A549 (cell line): Measurements from ENCODE around the gene AMZ2. TPM values are rescaled to one million over a fixed set of nuclear protein-coding genes. Genes with fewer than 3 reads are reported as not detected.

Experiments
- ATAC-seq, 2 experiments: fragments of 200-7000 bp in 1 of 2; fragments of >200 bp in 1 of 2; cut with Nextera tagmentation in 1 of 2; cut with Tn5 transposase in 1 of 2; 3 replicates each; pipeline versions ENCODE4 v1.8.0 to v1.9.1; 2018 to 2020; ENCODE audit warnings: mild to moderate bottlenecking in 1 of 2, moderate library complexity in 1 of 2
- CTCF ChIA-PET: fragments of 300-600 bp; sonication (Branson Sonifier 250); formaldehyde crosslinking; extraction: SDS; loops from one replicate; lab custom pipeline; 2021; ENCODE audit warnings: antibody characterized with exemption, inconsistent platforms; lab: Yijun Ruan, JAX
- POLR2A ChIA-PET: fragments of 350-600 bp; formaldehyde crosslinking; extraction: SDS; loops from one replicate; lab custom pipeline; 2021; ENCODE audit warnings: antibody characterized with exemption, inconsistent platforms; lab: Yijun Ruan, JAX
- DNase-seq, 2 experiments: peaks; one replicate each; pipeline versions ENCODE4 v3.0.0 to v3.0.0-alpha.2; 2011 to 2016; ENCODE audit warnings: low read depth in 1 of 2, low spot score in 1 of 2
- FAIRE-seq: peaks from 2 replicates; lab custom pipeline; 2011; peaks lifted over from hg19 to GRCh38; lab: Jason Lieb, UNC
- H3K27ac ChIP-seq, 2 experiments: fragments of >200 bp; sonication (Bioruptor Twin); formaldehyde crosslinking; 3 replicates each; pipeline ENCODE4 v1.5.1; 2016 to 2017
- H3K4me1 ChIP-seq: fragments of >200 bp; sonication (Bioruptor Twin); formaldehyde crosslinking; 3 replicates; pipeline ENCODE4 v1.6.1; 2016
- H3K4me2 ChIP-seq: fragments of >200 bp; sonication (Bioruptor Twin); formaldehyde crosslinking; 3 replicates; pipeline ENCODE4 v1.6.1; 2016
- H3K4me3 ChIP-seq: fragments of >200 bp; sonication (Bioruptor Twin); formaldehyde crosslinking; 3 replicates; pipeline ENCODE4 v1.5.1; 2016
- H3K9me3 ChIP-seq: fragments of >200 bp; sonication (Bioruptor Twin); formaldehyde crosslinking; 3 replicates; pipeline ENCODE4 v1.6.1; 2016
- ATOH8 ChIP-seq: fragments of 250-450 bp; sonication (Bioruptor Pico); IDR thresholded peaks from 2 replicates; pipeline ENCODE4 v1.5.0; 2020; ENCODE audit warnings: low read depth, mild to moderate bottlenecking, moderate library complexity
- CHD2 ChIP-seq: fragments of 150-350 bp; IDR thresholded peaks from 2 replicates; pipeline ENCODE4 v1.6.1; 2014; ENCODE audit warnings: low read length; ENCODE audit not compliant: partially characterized antibody
- CHD4 ChIP-seq: fragments of 200-600 bp; sonication (generic); IDR thresholded peaks from 2 replicates; pipeline ENCODE4 v1.6.1; 2016; ENCODE audit warnings: antibody characterized with exemption, mild to moderate bottlenecking, borderline replicate concordance
- EHMT2 ChIP-seq: fragments of 200-600 bp; sonication (generic); IDR thresholded peaks from 2 replicates; pipeline ENCODE4 v1.6.1; 2016; ENCODE audit warnings: antibody characterized with exemption, low read depth, mild to moderate bottlenecking, moderate library complexity
- ESRRA ChIP-seq: fragments of 150-350 bp; IDR thresholded peaks from 2 replicates; pipeline ENCODE4 v1.6.1; 2014; ENCODE audit warnings: mild to moderate bottlenecking, low read length, borderline replicate concordance
- FOSL2 ChIP-seq, 2 experiments: fragments of 450-650 bp in 1 of 2; fragments of >200 bp in 1 of 2; sonication (Bioruptor Twin) in 1 of 2; formaldehyde crosslinking; IDR thresholded peaks; 2 replicates each; pipeline versions ENCODE4 v1.5.0 to v1.6.1; 2016 to 2020; ENCODE audit warnings: mild to moderate bottlenecking in 1 of 2, moderate library complexity in 1 of 2
- GATA3 ChIP-seq: IDR thresholded peaks from 2 replicates; pipeline ENCODE4 v1.6.1; 2012; ENCODE audit warnings: borderline replicate concordance
- HDAC2 ChIP-seq: fragments of 200-600 bp; sonication (generic); IDR thresholded peaks from 2 replicates; pipeline ENCODE4 v1.6.1; 2016
- HES2 ChIP-seq: fragments of >200 bp; sonication (Bioruptor Twin); formaldehyde crosslinking; IDR thresholded peaks from 2 replicates; pipeline ENCODE4 v1.6.1; 2016
- HOXB13 ChIP-seq: fragments of 250-450 bp; sonication (Bioruptor Pico); IDR thresholded peaks from 2 replicates; pipeline ENCODE4 v1.5.0; 2020; ENCODE audit warnings: low read depth, mild to moderate bottlenecking, moderate library complexity
- JUN ChIP-seq, 2 experiments: fragments of >200 bp; sonication (Bioruptor Twin); formaldehyde crosslinking; IDR thresholded peaks; 2 replicates in 1 of 2; 3 replicates in 1 of 2; pipeline ENCODE4 v1.6.1; 2016 to 2017
- JUNB ChIP-seq: fragments of >200 bp; sonication (Bioruptor Twin); formaldehyde crosslinking; IDR thresholded peaks from 2 replicates; pipeline ENCODE4 v1.6.1; 2016
- KDM1A ChIP-seq: fragments of 200-600 bp; sonication (generic); IDR thresholded peaks from 2 replicates; pipeline ENCODE4 v1.6.1; 2016; ENCODE audit warnings: low read depth, mild to moderate bottlenecking
- KDM5A ChIP-seq: fragments of 200-600 bp; sonication (generic); IDR thresholded peaks from 2 replicates; pipeline ENCODE4 v1.6.1; 2016; ENCODE audit warnings: antibody characterized with exemption, mild to moderate bottlenecking
- MAFK ChIP-seq: fragments of 450-650 bp; IDR thresholded peaks from 2 replicates; pipeline ENCODE4 v1.6.1; 2014; ENCODE audit not compliant: partially characterized antibody
- MYC ChIP-seq: IDR thresholded peaks from 2 replicates; pipeline ENCODE4 v1.6.1; 2012; ENCODE audit warnings: mild to moderate bottlenecking, inconsistent platforms, low read length, improper control_type of control experiment, borderline replicate concordance
- NFE2L2 ChIP-seq: fragments of 150-350 bp; conservative IDR thresholded peaks from 2 replicates; pipeline ENCODE4 v1.6.1; 2014; ENCODE audit warnings: low read length
- NR3C1 ChIP-seq: fragments of >200 bp; sonication (Bioruptor Twin); formaldehyde crosslinking; IDR thresholded peaks from 3 replicates; pipeline ENCODE4 v1.6.1; 2017
- RCOR1 ChIP-seq: fragments of 150-350 bp; IDR thresholded peaks from 2 replicates; pipeline ENCODE4 v1.6.1; 2014; ENCODE audit warnings: antibody characterized with exemption, low read length, low read depth
- RFX5 ChIP-seq: fragments of 450-650 bp; IDR thresholded peaks from 2 replicates; pipeline ENCODE4 v1.7.1; 2014; ENCODE audit warnings: antibody characterized with exemption, mild to moderate bottlenecking, moderate library complexity
- SMC3 ChIP-seq: fragments of >200 bp; sonication (Bioruptor Twin); formaldehyde crosslinking; IDR thresholded peaks from 3 replicates; pipeline ENCODE4 v1.6.1; 2018; ENCODE audit warnings: inconsistent platforms
- ZNF302 ChIP-seq: fragments of 250-450 bp; sonication (Bioruptor Pico); IDR thresholded peaks from 2 replicates; pipeline ENCODE4 v1.9.0; 2021; ENCODE audit warnings: inconsistent platforms, mild to moderate bottlenecking, moderate library complexity
- WGBS: methylation state at CpG from one replicate; pipeline ENCODE4 v1.1.6; 2017; ENCODE audit errors: missing lambda C conversion rate; 5-methylcytosine and 5-hydroxymethylcytosine counted together
- polyA plus RNA-seq, 4 experiments: library from polyadenylated mRNA; depleted of rRNA in 3 of 4; stranded (reverse); fragments of >200 nt; fragmentation: RNase III in 1 of 4; extraction: RNeasy Plus Mini Kit Qiagen cat#74134 plus additional on column Dnase treatment in 1 of 4; gene quantifications; 2 replicates in 3 of 4; 3 replicates in 1 of 4; pipeline ENCODE4 v1.2.3, GENCODE V29; 2011 to 2017
- TF ChIP-seq, protein P1 (sequence below): IDR thresholded peaks from 2 replicates; pipeline ENCODE4 v1.6.1; 2012
- TF ChIP-seq, protein P2 (sequence below): fragments of >200 bp; sonication (Bioruptor Twin); formaldehyde crosslinking; IDR thresholded peaks from 3 replicates; pipeline ENCODE4 v1.6.1; 2016
- TF ChIP-seq, protein P3 (sequence below): fragments of 450-650 bp; IDR thresholded peaks from 2 replicates; pipeline ENCODE4 v1.6.1; 2014; ENCODE audit warnings: antibody characterized with exemption
- TF ChIP-seq, protein P4 (sequence below): fragments of 200-600 bp; sonication (generic); IDR thresholded peaks from 2 replicates; pipeline ENCODE4 v1.6.1; 2016; ENCODE audit warnings: antibody characterized with exemption, mild to moderate bottlenecking, moderate library complexity

The AMZ2 gene
- polyA plus RNA-seq, 2 of the 4 experiments (the other 2 are of a cell fraction) = 105 to 201 TPM

DNA sequence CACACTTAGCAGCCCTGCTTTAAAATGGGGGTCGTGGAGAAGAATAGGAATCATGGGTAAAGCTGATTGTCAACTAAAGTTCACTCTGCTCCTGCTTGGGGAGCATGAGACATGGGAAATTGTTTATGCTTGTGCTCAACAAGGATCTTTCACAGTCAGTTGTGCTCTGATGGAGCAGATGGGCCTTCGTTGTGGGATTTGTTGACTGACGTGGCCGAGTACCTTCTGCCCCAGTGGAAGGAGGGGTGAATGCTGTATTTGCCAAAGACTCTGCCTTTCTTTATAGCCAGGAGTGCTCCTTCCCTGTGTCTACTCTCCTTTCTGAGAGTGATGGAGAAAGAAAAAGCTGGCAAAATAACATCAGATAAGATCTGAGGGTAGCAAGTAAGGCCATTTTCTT lies 54.8 kb downstream of the AMZ2 start:
- Histone ChIP-seq H3K4me2 (no peak overlapping the region), H3K4me3 (no peak overlapping the region), H3K4me1 (peaks cover 7% of the 10 kb centered on the region; the same call in 1 of the 3 replicates), H3K27ac (no peak overlapping the region), H3K9me3 (no peaks in the 10 kb centered on the region)
- FAIRE-seq (no peak), DNase-seq (no peak), ATAC-seq (no peak)
- ChIA-PET CTCF (interaction anchor here (0.6 to 2.0 kb wide), 3 partner anchors 23 to 132 kb away, joined by 3 to 7 read pairs (median 5); no protein-coding TSS in a partner anchor), POLR2A (no interaction called here)
- WGBS = 65% methylated on average over 4 of the region's 4 CpGs
- no peak for TF ChIP-seq CHD4
- TF ChIP-seq JUN (IDR thresholded peaks at IDR 0.05) = no peak
- TF ChIP-seq HDAC2 = no peak
- TF ChIP-seq KDM1A = no peak
- TF ChIP-seq SMC3 = no peak
- TF ChIP-seq MYC = no peak
- TF ChIP-seq, protein P1, sequence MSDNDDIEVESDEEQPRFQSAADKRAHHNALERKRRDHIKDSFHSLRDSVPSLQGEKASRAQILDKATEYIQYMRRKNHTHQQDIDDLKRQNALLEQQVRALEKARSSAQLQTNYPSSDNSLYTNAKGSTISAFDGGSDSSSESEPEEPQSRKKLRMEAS = no peak
- no peak for TF ChIP-seq ESRRA
- TF ChIP-seq NFE2L2 = no peak
- no peak for TF ChIP-seq HOXB13 (CRISPR knock-in tag)
- no peak for TF ChIP-seq CHD2
- TF ChIP-seq, protein P2, sequence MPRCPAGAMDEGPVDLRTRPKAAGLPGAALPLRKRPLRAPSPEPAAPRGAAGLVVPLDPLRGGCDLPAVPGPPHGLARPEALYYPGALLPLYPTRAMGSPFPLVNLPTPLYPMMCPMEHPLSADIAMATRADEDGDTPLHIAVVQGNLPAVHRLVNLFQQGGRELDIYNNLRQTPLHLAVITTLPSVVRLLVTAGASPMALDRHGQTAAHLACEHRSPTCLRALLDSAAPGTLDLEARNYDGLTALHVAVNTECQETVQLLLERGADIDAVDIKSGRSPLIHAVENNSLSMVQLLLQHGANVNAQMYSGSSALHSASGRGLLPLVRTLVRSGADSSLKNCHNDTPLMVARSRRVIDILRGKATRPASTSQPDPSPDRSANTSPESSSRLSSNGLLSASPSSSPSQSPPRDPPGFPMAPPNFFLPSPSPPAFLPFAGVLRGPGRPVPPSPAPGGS = no peak
- no peak for TF ChIP-seq EHMT2
- no peak for TF ChIP-seq HES2

DNA sequence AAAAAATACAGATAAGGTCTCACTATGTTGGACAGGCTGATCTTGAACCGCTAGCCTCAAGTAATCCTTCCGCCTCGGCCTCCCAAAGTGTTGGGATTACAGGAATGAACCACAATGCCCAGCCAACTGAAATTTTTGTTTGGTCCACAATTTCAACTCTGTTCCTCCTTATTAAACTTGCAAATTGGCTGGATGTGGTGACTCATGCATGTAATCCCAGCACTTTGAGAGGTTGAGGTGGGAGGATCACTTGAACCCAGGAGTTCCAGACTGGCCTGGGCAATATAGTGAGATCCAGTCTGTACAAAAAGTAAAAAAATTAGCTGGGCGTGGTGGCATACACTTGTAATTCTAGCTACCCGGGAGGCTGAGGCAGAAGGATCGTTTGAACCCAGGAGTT lies 56.9 kb downstream of the AMZ2 start:
- ChIA-PET CTCF (interaction anchor here (0.7 to 0.8 kb wide), 2 partner anchors 94 to 103 kb away, joined by 3 to 4 read pairs; no protein-coding TSS in a partner anchor), POLR2A (interaction anchor here (0.8 to 1.8 kb wide), 2 partner anchors 13 to 74 kb away, joined by 3 to 6 read pairs; partner anchors contain the start of genes ARSG and SLC16A6)
- 80% methylated on average over 6 of the region's 6 CpGs for WGBS

GRCh38 chr17:68305142-68305541 lies 57.3 kb downstream of the AMZ2 start:
- POLR2A ChIA-PET = interaction anchor here (0.8 to 1.8 kb wide), 2 partner anchors 14 to 73 kb away, joined by 3 to 6 read pairs; partner anchors contain the start of genes ARSG and SLC16A6
- no peak for FAIRE-seq
- CTCF ChIA-PET = interaction anchor here (0.7 to 0.8 kb wide), 2 partner anchors 94 to 104 kb away, joined by 3 to 4 read pairs; no protein-coding TSS in a partner anchor
- DNase-seq = no peak
- Histone ChIP-seq H3K9me3 (no peaks in the 10 kb centered on the region), H3K4me1 (peaks cover 7% of the 10 kb centered on the region; the same call in 1 of the 3 replicates), H3K27ac (no peak overlapping the region), H3K4me2 (peak overlapping the region; percentile 25; the same call in 1 of the 3 replicates), H3K4me3 (no peak overlapping the region)
- ATAC-seq = no peak
- WGBS = 33% methylated on average over 4 of the region's 4 CpGs
- TF ChIP-seq, protein P3, sequence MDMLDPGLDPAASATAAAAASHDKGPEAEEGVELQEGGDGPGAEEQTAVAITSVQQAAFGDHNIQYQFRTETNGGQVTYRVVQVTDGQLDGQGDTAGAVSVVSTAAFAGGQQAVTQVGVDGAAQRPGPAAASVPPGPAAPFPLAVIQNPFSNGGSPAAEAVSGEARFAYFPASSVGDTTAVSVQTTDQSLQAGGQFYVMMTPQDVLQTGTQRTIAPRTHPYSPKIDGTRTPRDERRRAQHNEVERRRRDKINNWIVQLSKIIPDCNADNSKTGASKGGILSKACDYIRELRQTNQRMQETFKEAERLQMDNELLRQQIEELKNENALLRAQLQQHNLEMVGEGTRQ = no peak
- TF ChIP-seq KDM5A (no peak), ZNF302 (CRISPR knock-in tag) (no peak), MAFK (no peak), ATOH8 (CRISPR knock-in tag) (no peak), JUN (IDR thresholded peaks at IDR 0.05) (no peak), RCOR1 (no peak), KDM1A (no peak), NR3C1 (no peak), HOXB13 (CRISPR knock-in tag) (no peak), GATA3 (no peak), CHD4 (no peak), MYC (no peak), JUNB (no peak)
- TF ChIP-seq, protein P4, sequence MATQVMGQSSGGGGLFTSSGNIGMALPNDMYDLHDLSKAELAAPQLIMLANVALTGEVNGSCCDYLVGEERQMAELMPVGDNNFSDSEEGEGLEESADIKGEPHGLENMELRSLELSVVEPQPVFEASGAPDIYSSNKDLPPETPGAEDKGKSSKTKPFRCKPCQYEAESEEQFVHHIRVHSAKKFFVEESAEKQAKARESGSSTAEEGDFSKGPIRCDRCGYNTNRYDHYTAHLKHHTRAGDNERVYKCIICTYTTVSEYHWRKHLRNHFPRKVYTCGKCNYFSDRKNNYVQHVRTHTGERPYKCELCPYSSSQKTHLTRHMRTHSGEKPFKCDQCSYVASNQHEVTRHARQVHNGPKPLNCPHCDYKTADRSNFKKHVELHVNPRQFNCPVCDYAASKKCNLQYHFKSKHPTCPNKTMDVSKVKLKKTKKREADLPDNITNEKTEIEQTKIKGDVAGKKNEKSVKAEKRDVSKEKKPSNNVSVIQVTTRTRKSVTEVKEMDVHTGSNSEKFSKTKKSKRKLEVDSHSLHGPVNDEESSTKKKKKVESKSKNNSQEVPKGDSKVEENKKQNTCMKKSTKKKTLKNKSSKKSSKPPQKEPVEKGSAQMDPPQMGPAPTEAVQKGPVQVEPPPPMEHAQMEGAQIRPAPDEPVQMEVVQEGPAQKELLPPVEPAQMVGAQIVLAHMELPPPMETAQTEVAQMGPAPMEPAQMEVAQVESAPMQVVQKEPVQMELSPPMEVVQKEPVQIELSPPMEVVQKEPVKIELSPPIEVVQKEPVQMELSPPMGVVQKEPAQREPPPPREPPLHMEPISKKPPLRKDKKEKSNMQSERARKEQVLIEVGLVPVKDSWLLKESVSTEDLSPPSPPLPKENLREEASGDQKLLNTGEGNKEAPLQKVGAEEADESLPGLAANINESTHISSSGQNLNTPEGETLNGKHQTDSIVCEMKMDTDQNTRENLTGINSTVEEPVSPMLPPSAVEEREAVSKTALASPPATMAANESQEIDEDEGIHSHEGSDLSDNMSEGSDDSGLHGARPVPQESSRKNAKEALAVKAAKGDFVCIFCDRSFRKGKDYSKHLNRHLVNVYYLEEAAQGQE = no peak

More for the DNA sequence above, 56.9 kb downstream of the AMZ2 start:
- no peak for ATAC-seq
- H3K9me3 ChIP-seq = no peaks in the 10 kb centered on the region
- no peak overlapping the region for H3K4me3 ChIP-seq
- peak overlapping the region; percentile 25; the same call in 1 of the 3 replicates for H3K4me2 ChIP-seq
- TF ChIP-seq RFX5 (no peak), FOSL2 (IDR thresholded peaks at IDR 0.05) (no peak), FOSL2 (CRISPR knock-in tag; IDR thresholded peaks at IDR 0.05) (peak; percentile 47; the same call in 1 of the 2 replicates)
- TF ChIP-seq, all 56 proteins: peak for 1
- H3K27ac ChIP-seq = no peak overlapping the region
- no peak for DNase-seq
- peaks cover 7% of the 10 kb centered on the region; the same call in 1 of the 3 replicates for H3K4me1 ChIP-seq
- no peak for FAIRE-seq
